Lower leg skin (tissue), 3 donors: ENCODE results near the gene TRIAP1.

Source experiments
- POLR2A ChIP-seq, 2 donors: fragments of 450-650 bp; IDR thresholded peaks; one replicate each; pipeline ENCODE4 v1.6.1; 2016 to 2017; ENCODE audit warnings: antibody characterized with exemption in 2 of 2, mild to moderate bottlenecking in 1 of 2, moderate library complexity in 1 of 2
- TF ChIP-seq, protein P1 (sequence below), 3 donors: fragments of 450-650 bp; IDR thresholded peaks; one replicate each; pipeline ENCODE4 v1.5.1; 2016; ENCODE audit warnings: antibody characterized with exemption in 3 of 3, mild to moderate bottlenecking in 3 of 3, moderate library complexity in 2 of 3

DNA sequence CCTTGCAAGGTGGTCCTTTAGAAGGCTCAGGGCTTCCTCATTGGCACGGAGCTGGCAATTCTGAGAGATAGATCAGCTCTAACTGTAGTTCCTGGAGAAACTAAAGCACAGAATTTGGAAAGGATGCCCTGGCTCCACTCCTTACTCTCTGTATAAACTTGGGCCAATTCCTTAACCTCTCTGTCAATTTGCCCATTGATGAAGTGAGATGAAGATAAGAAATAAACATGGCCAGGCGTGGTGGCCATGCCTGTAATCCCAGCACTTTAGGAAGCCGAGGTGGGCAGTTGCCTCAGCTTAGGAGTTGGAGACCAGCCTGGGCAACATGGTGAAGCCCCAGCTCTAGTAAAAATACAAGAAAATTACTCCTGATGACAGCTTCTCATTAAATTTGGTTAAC is 42.3 kb downstream of the TRIAP1 start:
- TF ChIP-seq, protein P1, sequence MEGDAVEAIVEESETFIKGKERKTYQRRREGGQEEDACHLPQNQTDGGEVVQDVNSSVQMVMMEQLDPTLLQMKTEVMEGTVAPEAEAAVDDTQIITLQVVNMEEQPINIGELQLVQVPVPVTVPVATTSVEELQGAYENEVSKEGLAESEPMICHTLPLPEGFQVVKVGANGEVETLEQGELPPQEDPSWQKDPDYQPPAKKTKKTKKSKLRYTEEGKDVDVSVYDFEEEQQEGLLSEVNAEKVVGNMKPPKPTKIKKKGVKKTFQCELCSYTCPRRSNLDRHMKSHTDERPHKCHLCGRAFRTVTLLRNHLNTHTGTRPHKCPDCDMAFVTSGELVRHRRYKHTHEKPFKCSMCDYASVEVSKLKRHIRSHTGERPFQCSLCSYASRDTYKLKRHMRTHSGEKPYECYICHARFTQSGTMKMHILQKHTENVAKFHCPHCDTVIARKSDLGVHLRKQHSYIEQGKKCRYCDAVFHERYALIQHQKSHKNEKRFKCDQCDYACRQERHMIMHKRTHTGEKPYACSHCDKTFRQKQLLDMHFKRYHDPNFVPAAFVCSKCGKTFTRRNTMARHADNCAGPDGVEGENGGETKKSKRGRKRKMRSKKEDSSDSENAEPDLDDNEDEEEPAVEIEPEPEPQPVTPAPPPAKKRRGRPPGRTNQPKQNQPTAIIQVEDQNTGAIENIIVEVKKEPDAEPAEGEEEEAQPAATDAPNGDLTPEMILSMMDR (IDR thresholded peaks at IDR 0.05) = no peak
- no peak for TF ChIP-seq POLR2A (IDR thresholded peaks at IDR 0.05)
